ENCODE measurements around the gene MAPK10. TPM values are rescaled to one million over a fixed set of nuclear protein-coding genes. Genes with fewer than 3 reads are reported as not detected.

Gene MAPK10
- total RNA-seq, 1 donor from 2014 or later = 123 TPM

DNA sequence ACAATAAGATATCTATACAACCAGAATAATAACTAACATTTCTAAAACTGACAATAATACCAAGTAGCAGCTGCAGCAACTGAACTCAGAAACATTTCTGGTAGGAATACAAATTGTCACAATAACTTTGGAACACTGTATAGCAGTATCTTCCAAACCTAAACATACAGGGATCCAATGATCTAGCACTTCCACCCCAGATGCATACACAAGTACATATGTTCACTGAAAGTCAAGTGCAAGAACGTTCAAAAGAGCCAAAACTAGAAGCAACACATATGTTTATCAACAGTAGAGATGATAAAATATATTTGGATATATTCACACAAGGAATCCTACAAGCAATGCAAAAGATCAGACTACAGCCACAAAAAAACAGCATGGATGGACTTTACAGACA lies 46.2 kb downstream of the MAPK10 start:
- Histone ChIP-seq H3K27me3 (no peaks in the 10 kb centered on the region), H3K4me1 (no peaks in the 10 kb centered on the region), H3K9me3 (no peaks in the 10 kb centered on the region), H3K27ac (no peak overlapping the region), H3K36me3 (no peaks in the 10 kb centered on the region), H3K4me3 (no peak overlapping the region)
- DNase-seq (ENCODE audit: extremely low spot score in 2 of 2) = no peak
- TF ChIP-seq POLR2AphosphoS5 (IDR thresholded peaks at IDR 0.05; ENCODE audit: insufficient read depth in 1 of 2, low read depth in 1 of 2) (no peak), POLR2A (IDR thresholded peaks at IDR 0.05) (no peak)
- TF ChIP-seq, protein P1, sequence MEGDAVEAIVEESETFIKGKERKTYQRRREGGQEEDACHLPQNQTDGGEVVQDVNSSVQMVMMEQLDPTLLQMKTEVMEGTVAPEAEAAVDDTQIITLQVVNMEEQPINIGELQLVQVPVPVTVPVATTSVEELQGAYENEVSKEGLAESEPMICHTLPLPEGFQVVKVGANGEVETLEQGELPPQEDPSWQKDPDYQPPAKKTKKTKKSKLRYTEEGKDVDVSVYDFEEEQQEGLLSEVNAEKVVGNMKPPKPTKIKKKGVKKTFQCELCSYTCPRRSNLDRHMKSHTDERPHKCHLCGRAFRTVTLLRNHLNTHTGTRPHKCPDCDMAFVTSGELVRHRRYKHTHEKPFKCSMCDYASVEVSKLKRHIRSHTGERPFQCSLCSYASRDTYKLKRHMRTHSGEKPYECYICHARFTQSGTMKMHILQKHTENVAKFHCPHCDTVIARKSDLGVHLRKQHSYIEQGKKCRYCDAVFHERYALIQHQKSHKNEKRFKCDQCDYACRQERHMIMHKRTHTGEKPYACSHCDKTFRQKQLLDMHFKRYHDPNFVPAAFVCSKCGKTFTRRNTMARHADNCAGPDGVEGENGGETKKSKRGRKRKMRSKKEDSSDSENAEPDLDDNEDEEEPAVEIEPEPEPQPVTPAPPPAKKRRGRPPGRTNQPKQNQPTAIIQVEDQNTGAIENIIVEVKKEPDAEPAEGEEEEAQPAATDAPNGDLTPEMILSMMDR (IDR thresholded peaks at IDR 0.05) = no peak
- intact Hi-C loops (cut with DNase I) = no loop called here

DNA sequence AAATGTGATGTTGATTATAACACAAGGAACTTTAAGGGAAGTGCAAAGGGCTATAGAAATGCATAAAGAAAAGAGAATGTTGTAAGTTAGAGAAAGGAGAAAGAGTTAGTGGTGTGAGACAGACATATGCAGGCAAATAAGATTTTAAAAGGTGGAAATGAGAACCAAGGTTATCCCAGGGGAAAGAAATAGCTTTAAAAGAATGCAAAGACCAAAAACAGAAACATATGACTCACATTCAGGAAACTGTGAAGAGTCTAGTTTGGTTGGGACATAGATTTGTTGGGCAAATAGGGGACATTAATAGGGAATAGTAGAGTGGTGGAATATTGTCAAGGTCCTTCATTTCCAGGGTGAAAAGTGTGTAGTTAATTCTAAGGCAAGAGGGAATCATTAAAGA lies 52.4 kb downstream of the MAPK10 start:
- intact Hi-C loops (cut with DNase I) = no loop called here
- Histone ChIP-seq H3K36me3 (no peaks in the 10 kb centered on the region), H3K27ac (no peak overlapping the region), H3K27me3 (no peaks in the 10 kb centered on the region), H3K4me1 (peaks cover 20% of the 10 kb centered on the region), H3K9me3 (no peaks in the 10 kb centered on the region), H3K4me3 (no peak overlapping the region)
- TF ChIP-seq, protein P1 (IDR thresholded peaks at IDR 0.05) = no peak
- TF ChIP-seq POLR2AphosphoS5 (IDR thresholded peaks at IDR 0.05; ENCODE audit: insufficient read depth in 1 of 2, low read depth in 1 of 2) (no peak), POLR2A (IDR thresholded peaks at IDR 0.05) (no peak)
- no peak for DNase-seq (ENCODE audit: extremely low spot score in 2 of 2)

DNA sequence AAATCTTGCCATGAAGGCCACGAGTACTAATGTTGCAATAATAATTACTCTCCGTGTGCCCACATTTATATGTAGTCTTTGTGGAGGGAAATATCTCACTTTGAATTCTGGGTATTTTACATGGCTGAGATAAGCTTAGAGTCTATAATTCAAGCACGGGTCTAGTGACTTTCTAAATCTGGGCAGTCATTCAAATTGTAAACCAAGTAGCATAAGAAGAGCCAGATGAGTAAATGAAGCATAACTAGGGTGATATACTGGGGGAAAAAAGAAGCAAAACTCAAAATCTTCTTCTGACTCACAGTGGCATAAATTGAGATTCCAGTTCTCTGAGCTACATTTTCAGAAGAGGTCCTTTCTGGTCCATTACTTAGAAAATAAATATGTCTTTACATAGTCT lies 53.0 kb downstream of the MAPK10 start:
- no peak overlapping the region for H3K4me3 ChIP-seq
- H3K27me3 ChIP-seq = no peaks in the 10 kb centered on the region
- no peaks in the 10 kb centered on the region for H3K36me3 ChIP-seq
- no peaks in the 10 kb centered on the region for H3K9me3 ChIP-seq
- TF ChIP-seq POLR2A (IDR thresholded peaks at IDR 0.05) = no peak
- TF ChIP-seq, protein P1 (IDR thresholded peaks at IDR 0.05) = no peak
- TF ChIP-seq POLR2AphosphoS5 (IDR thresholded peaks at IDR 0.05; ENCODE audit: insufficient read depth in 1 of 2, low read depth in 1 of 2) = no peak
- peaks cover 26% of the 10 kb centered on the region for H3K4me1 ChIP-seq
- H3K27ac ChIP-seq = no peak overlapping the region
- intact Hi-C loops (cut with DNase I) = no loop called here
- no peak for DNase-seq (ENCODE audit: extremely low spot score in 2 of 2)

DNA sequence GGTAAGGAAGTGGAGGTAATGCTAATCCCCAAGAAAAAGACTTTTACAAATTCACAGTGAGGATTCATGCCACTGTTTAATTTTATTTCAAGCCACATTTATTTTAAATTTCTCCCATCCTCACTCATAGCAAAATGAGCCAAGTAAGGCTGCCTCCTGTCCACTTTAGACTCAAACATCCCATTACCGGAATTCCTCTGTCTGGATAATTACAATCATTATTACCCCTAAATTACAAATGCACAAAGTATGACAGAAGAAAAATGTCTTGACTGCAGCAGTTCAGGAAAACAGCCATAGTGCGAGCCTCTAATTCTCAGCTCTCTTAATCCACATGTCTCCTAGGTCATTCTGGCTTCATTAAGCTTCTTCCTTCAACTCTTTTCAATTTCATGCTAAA lies 57.0 kb downstream of the MAPK10 start:
- TF ChIP-seq POLR2A (IDR thresholded peaks at IDR 0.05) = no peak
- TF ChIP-seq, protein P1 (IDR thresholded peaks at IDR 0.05) = no peak
- TF ChIP-seq POLR2AphosphoS5 (IDR thresholded peaks at IDR 0.05; ENCODE audit: insufficient read depth in 1 of 2, low read depth in 1 of 2) = no peak
- no peak for DNase-seq (ENCODE audit: extremely low spot score in 2 of 2)
- Histone ChIP-seq H3K4me1 (peaks cover 31% of the 10 kb centered on the region), H3K36me3 (no peaks in the 10 kb centered on the region), H3K9me3 (no peaks in the 10 kb centered on the region), H3K4me3 (no peak overlapping the region), H3K27ac (peak overlapping the region; percentile 22), H3K27me3 (no peaks in the 10 kb centered on the region)
- intact Hi-C loops (cut with DNase I) = no loop called here

DNA sequence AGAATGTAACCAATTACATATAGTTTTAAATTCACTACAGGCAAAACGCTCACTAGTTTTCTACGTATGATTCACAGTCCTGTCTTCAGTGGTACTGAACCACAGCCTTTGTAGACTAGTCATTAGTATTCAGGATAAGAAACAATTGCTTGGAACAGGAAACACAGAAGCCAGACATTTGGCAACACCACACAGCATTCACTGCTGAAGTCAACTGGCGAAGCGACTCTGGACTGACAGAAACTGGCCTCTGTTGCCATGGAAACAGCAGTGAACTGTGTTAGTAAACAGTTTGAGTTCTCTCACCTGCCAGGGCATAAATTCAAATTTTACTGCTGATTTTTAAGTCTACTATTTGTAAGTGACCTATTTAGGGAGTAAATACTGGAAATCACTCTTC lies 57.6 kb downstream of the MAPK10 start:
- no peaks in the 10 kb centered on the region for H3K36me3 ChIP-seq
- no peaks in the 10 kb centered on the region for H3K27me3 ChIP-seq
- no peaks in the 10 kb centered on the region for H3K9me3 ChIP-seq
- TF ChIP-seq POLR2A (IDR thresholded peaks at IDR 0.05) (no peak), POLR2AphosphoS5 (IDR thresholded peaks at IDR 0.05; ENCODE audit: insufficient read depth in 1 of 2, low read depth in 1 of 2) (peak in 1 of 2 donors; percentile 77)
- H3K27ac ChIP-seq = peak overlapping the region; percentile 22
- intact Hi-C loops (cut with DNase I) = no loop called here
- H3K4me3 ChIP-seq = peak overlapping the region in 1 of 2 donors; percentile 6
- H3K4me1 ChIP-seq = peaks cover 28% of the 10 kb centered on the region
- no peak for DNase-seq (ENCODE audit: extremely low spot score in 2 of 2)
